H1 (cell line): ENCODE measurements around the gene ZNF562. TPM values are rescaled to one million over a fixed set of nuclear protein-coding genes. Genes with fewer than 3 reads are reported as not detected.

ENCODE experiments used
- CTCF ChIA-PET: fragments of 300-600 bp; sonication (Branson Sonifier 250); formaldehyde crosslinking; loops from one replicate; lab custom pipeline; 2021; ENCODE audit not compliant: partially characterized antibody; lab: Charles Lee
- POLR2A ChIA-PET: fragments of 300-600 bp; sonication (Branson Sonifier 250); formaldehyde crosslinking; loops from one replicate; lab custom pipeline; 2021; ENCODE audit warnings: inconsistent platforms; ENCODE audit not compliant: partially characterized antibody; lab: Charles Lee
- DNase-seq, 2 experiments: peaks; one replicate each; pipeline versions ENCODE4 v3.0.0 to v3.0.0-alpha.2; 2010 to 2022; ENCODE audit warnings: low spot score in 2 of 2, low read depth in 1 of 2, mixed read lengths in 1 of 2
- FAIRE-seq: peaks from 2 replicates; lab custom pipeline; 2011; peaks lifted over from hg19 to GRCh38; lab: Jason Lieb, UNC
- H2AFZ ChIP-seq: 2 replicates; pipeline ENCODE4 v1.8.1; 2012; ENCODE audit warnings: low read length, inconsistent platforms
- H2AK5ac ChIP-seq: 2 replicates; pipeline ENCODE4 v1.6.1; 2013; ENCODE audit warnings: low read depth, low read length
- H2BK120ac ChIP-seq: replicated peaks from 2 replicates; pipeline ENCODE3; 2013; ENCODE audit warnings: low read depth, low read length, inconsistent platforms
- H2BK12ac ChIP-seq: 2 replicates; pipeline ENCODE4 v1.6.1; 2013; ENCODE audit warnings: low read depth, low read length
- H2BK15ac ChIP-seq: 2 replicates; pipeline ENCODE4 v1.6.1; 2013; ENCODE audit warnings: low read length
- H2BK20ac ChIP-seq: 2 replicates; pipeline ENCODE4 v1.6.1; 2013; ENCODE audit warnings: low read length
- H2BK5ac ChIP-seq: 2 replicates; pipeline ENCODE4 v1.6.1; 2013; ENCODE audit warnings: low read depth, low read length
- H3K14ac ChIP-seq: 2 replicates; pipeline ENCODE4 v1.6.1; 2013; ENCODE audit warnings: inconsistent platforms; ENCODE audit not compliant: insufficient read length
- H3K18ac ChIP-seq: 2 replicates; pipeline ENCODE4 v1.6.1; 2013; ENCODE audit warnings: low read length; ENCODE audit errors: extremely low read depth
- H3K23ac ChIP-seq: 2 replicates; pipeline ENCODE4 v1.6.1; 2013; ENCODE audit warnings: inconsistent platforms; ENCODE audit not compliant: insufficient read length
- H3K23me2 ChIP-seq: 2 replicates; pipeline ENCODE4 v1.6.1; 2013; ENCODE audit warnings: low read depth, low read length
- H3K27ac ChIP-seq: 2 replicates; pipeline ENCODE4 v1.6.1; 2011; ENCODE audit warnings: low read depth, low read length, inconsistent platforms
- H3K27me3 ChIP-seq, 4 experiments: replicated peaks in 1 of 4; 1 replicate in 1 of 4; 2 replicates in 3 of 4; pipeline versions ENCODE4 v1.6.1 to v1.8.1; 2011 to 2013; ENCODE audit warnings: low read length in 3 of 4, mild to moderate bottlenecking in 3 of 4, inconsistent platforms in 2 of 4, mixed read lengths in 2 of 4, moderate library complexity in 1 of 4; ENCODE audit not compliant: control insufficient read depth in 3 of 4, insufficient read depth in 3 of 4; ENCODE audit errors: extremely low read depth in 1 of 4
- H3K36me3 ChIP-seq, 4 experiments: 2 replicates each; pipeline versions ENCODE4 v1.6.1 to v1.8.1; 2011 to 2013; ENCODE audit warnings: mild to moderate bottlenecking in 4 of 4, low read length in 3 of 4, moderate library complexity in 2 of 4, control low read depth in 1 of 4, inconsistent platforms in 1 of 4; ENCODE audit not compliant: insufficient read depth in 4 of 4, control insufficient read depth in 2 of 4
- H3K4ac ChIP-seq: replicated peaks from 2 replicates; pipeline ENCODE3; 2013; ENCODE audit warnings: low read length, low read depth, mixed read lengths, inconsistent platforms; ENCODE audit not compliant: insufficient read length
- H3K4me1 ChIP-seq, 4 experiments: replicated peaks in 1 of 4; 1 replicate in 1 of 4; 2 replicates in 3 of 4; pipeline versions ENCODE4 v1.6.1 to v1.8.1; 2011 to 2013; ENCODE audit warnings: low read length in 3 of 4, inconsistent platforms in 2 of 4, mixed read lengths in 1 of 4; ENCODE audit not compliant: insufficient read depth in 4 of 4, control insufficient read depth in 3 of 4
- H3K4me2 ChIP-seq, 2 experiments: 2 replicates each; pipeline versions ENCODE4 v1.6.1 to v1.8.1; 2011 to 2013; ENCODE audit warnings: low read depth in 2 of 2, low read length in 2 of 2, control low read depth in 1 of 2, inconsistent platforms in 1 of 2, mild to moderate bottlenecking in 1 of 2; ENCODE audit not compliant: insufficient read depth in 1 of 2
- H3K4me3 ChIP-seq, 4 experiments: fragments of 200-600, 300-600 bp in 1 of 4; sonication (generic), shearing (Covaris generic), sonication (Bioruptor Twin) in 1 of 4; 2 replicates each; pipeline versions ENCODE4 v1.5.1 to v1.8.1; 2011 to 2016; ENCODE audit warnings: low read length in 4 of 4, low read depth in 3 of 4, control low read depth in 2 of 4, inconsistent platforms in 2 of 4, mild to moderate bottlenecking in 2 of 4, mixed read lengths in 1 of 4, moderate library complexity in 1 of 4; ENCODE audit not compliant: insufficient read depth in 2 of 4; ENCODE audit errors: extremely low read depth in 1 of 4
- H3K56ac ChIP-seq: replicated peaks from 2 replicates; pipeline ENCODE3; 2013; ENCODE audit warnings: low read depth, mild to moderate bottlenecking, mixed read lengths, low read length, inconsistent platforms; ENCODE audit not compliant: insufficient read length
- H3K79me1 ChIP-seq: 2 replicates; pipeline ENCODE4 v1.6.1; 2013; ENCODE audit warnings: low read depth, low read length, control low read depth
- H3K79me2 ChIP-seq, 2 experiments: 2 replicates each; pipeline versions ENCODE4 v1.6.1 to v1.8.1; 2012 to 2013; ENCODE audit warnings: low read length in 2 of 2, mild to moderate bottlenecking in 2 of 2, inconsistent platforms in 1 of 2; ENCODE audit not compliant: insufficient read depth in 2 of 2, control insufficient read depth in 1 of 2
- H3K9ac ChIP-seq, 4 experiments: replicated peaks in 1 of 4; 1 replicate in 1 of 4; 2 replicates in 3 of 4; pipeline versions ENCODE4 v1.6.1 to v1.8.1; 2011 to 2013; ENCODE audit warnings: low read depth in 3 of 4, low read length in 3 of 4, control low read depth in 2 of 4, mild to moderate bottlenecking in 2 of 4, moderate library complexity in 2 of 4, inconsistent platforms in 1 of 4; ENCODE audit errors: extremely low read depth in 1 of 4
- H3K9me3 ChIP-seq, 2 experiments: 2 replicates each; pipeline versions ENCODE4 v1.6.1 to v1.8.1; 2012 to 2013; ENCODE audit warnings: mild to moderate bottlenecking in 2 of 2, moderate library complexity in 2 of 2, control low read depth in 1 of 2, inconsistent platforms in 1 of 2, low read depth in 1 of 2, low read length in 1 of 2, mixed read lengths in 1 of 2; ENCODE audit not compliant: insufficient read depth in 2 of 2
- H4K20me1 ChIP-seq, 2 experiments: replicated peaks in 1 of 2; 2 replicates each; pipeline versions ENCODE3 to v1.8.1; 2011 to 2013; ENCODE audit warnings: inconsistent platforms in 2 of 2, low read length in 2 of 2, mild to moderate bottlenecking in 1 of 2; ENCODE audit not compliant: insufficient read depth in 2 of 2, control insufficient read depth in 1 of 2
- H4K5ac ChIP-seq: 2 replicates; pipeline ENCODE4 v1.6.1; 2013; ENCODE audit warnings: low read length, low read depth, mixed read lengths, inconsistent platforms; ENCODE audit not compliant: insufficient read length
- H4K8ac ChIP-seq: 2 replicates; pipeline ENCODE4 v1.8.0; 2013; ENCODE audit warnings: mild to moderate bottlenecking, moderate library complexity, low read length, inconsistent platforms; ENCODE audit not compliant: insufficient read depth; ENCODE audit errors: extremely low read depth
- H4K91ac ChIP-seq: replicated peaks from 2 replicates; pipeline ENCODE3; 2013; ENCODE audit warnings: low read length, mixed read lengths, inconsistent platforms; ENCODE audit not compliant: insufficient read length
- CTCF ChIP-seq, 3 experiments: IDR thresholded peaks; 1 replicate in 2 of 3; 2 replicates in 1 of 3; pipeline versions ENCODE4 v1.5.1 to v1.6.1; 2011; ENCODE audit warnings: low read length in 3 of 3, mild to moderate bottlenecking in 3 of 3, inconsistent platforms in 2 of 3, low read depth in 1 of 3, moderate library complexity in 1 of 3; ENCODE audit not compliant: insufficient read depth in 1 of 3; ENCODE audit errors: control extremely low read depth in 1 of 3
- GABPA ChIP-seq: IDR thresholded peaks from 2 replicates; pipeline ENCODE4 v1.6.1; 2011; ENCODE audit warnings: mild to moderate bottlenecking, low read length, moderate library complexity, borderline replicate concordance; ENCODE audit not compliant: insufficient read depth
- RAD21 ChIP-seq, 2 experiments: IDR thresholded peaks in 1 of 2; conservative IDR thresholded peaks in 1 of 2; 2 replicates each; pipeline ENCODE4 v1.6.1; 2011; ENCODE audit warnings: low read depth in 2 of 2, low read length in 2 of 2, improper control_type of control experiment in 1 of 2, inconsistent platforms in 1 of 2, mild to moderate bottlenecking in 1 of 2, moderate library complexity in 1 of 2
- WGBS, 2 experiments: shearing (Covaris generic) in 1 of 2; methylation state at CpG; one replicate each; pipeline versions ENCODE4 v1.1.6 to v1.1.7; 2013 to 2015; ENCODE audit warnings: low lambda C conversion rate in 2 of 2, mixed read lengths in 2 of 2, inconsistent platforms in 1 of 2, low coverage in 1 of 2, missing lambda C conversion rate in 1 of 2; ENCODE audit not compliant: insufficient replicate concordance in 2 of 2, insufficient coverage in 1 of 2, insufficient read length in 1 of 2; ENCODE audit errors: extremely low coverage in 1 of 2, missing lambda C conversion rate in 1 of 2; 5-methylcytosine and 5-hydroxymethylcytosine counted together
- polyA plus RNA-seq, 7 experiments: library from polyadenylated mRNA; depleted of rRNA in 3 of 7; stranded (reverse) in 5 of 7; unstranded in 2 of 7; fragments of >200 nt in 5 of 7; fragments of 200-250 nt in 2 of 7; gene quantifications; 1 replicate in 5 of 7; 2 replicates in 1 of 7; 4 replicates in 1 of 7; pipeline versions ENCODE4 v1.2.1 to v1.2.3, GENCODE V29; 2011 to 2013; ENCODE audit warnings: missing spikeins in 2 of 7, mixed read lengths in 2 of 7
- total RNA-seq: library from RNA; stranded (reverse); fragmentation: NEBNext Ultra II Directional; extraction: Animal tissue kit (Norgen Biotek cat#: 25700); gene quantifications from 2 replicates; pipeline ENCODE4 v1.2.1, GENCODE V29; 2021

ZNF562 gene
- total and polyA plus RNA-seq, 2 of the 8 experiments (the other 6 are each of a cell fraction or from before 2014, with no cell fraction given): 0.12 to 2.5 TPM

- WGBS, 2 experiments: 63% methylated on average over 1 of the region's 1 CpG; no CpG with 5 or more reads in 1 of the 2 experiments
- Histone ChIP-seq H3K23ac (no peak overlapping the region), H4K5ac (no peak overlapping the region), H3K4me1 (peaks cover 0 to 7% (median 0%) of the 10 kb centered on the region in 4 experiments; a peak in 2 of 7 replicates), H4K8ac (no peak overlapping the region), H3K27me3 (no peaks in the 10 kb centered on the region), H3K14ac (no peak overlapping the region), H3K9ac (no peak overlapping the region), H2BK120ac (no peak overlapping the region), H3K4me2 (no peak overlapping the region), H3K4me3 (no peak overlapping the region), H3K79me1 (no peaks in the 10 kb centered on the region), H2AK5ac (no peak overlapping the region), H3K36me3 (peaks cover 0 to 33% (median 11%) of the 10 kb centered on the region in 4 experiments; a peak in 5 of 8 replicates), H3K4ac (no peak overlapping the region), H3K56ac (no peak overlapping the region), H2BK12ac (no peak overlapping the region; the same call in 1 of the 2 replicates), H4K91ac (no peak overlapping the region), H3K79me2 (no peaks in the 10 kb centered on the region), H3K18ac (no peak overlapping the region), H3K27ac (no peak overlapping the region), H3K9me3 (peaks cover 15% of the 10 kb centered on the region in 2 experiments), H4K20me1 (no peaks in the 10 kb centered on the region), H2BK5ac (no peak overlapping the region), H2AFZ (no peak overlapping the region), H3K23me2 (no peaks in the 10 kb centered on the region), H2BK20ac (no peak overlapping the region), H2BK15ac (no peak overlapping the region)
- FAIRE-seq (no peak), DNase-seq (no peak)
- peak in 1 of 3 experiments; percentile 15; a peak in 1 of 4 replicates for TF ChIP-seq CTCF (IDR thresholded peaks at IDR 0.05; ENCODE audit: control extremely low read depth in 1 of 3, insufficient read depth in 1 of 3, low read depth in 1 of 3, low read length in 3 of 3)
- TF ChIP-seq GABPA: no peak
- TF ChIP-seq RAD21 (IDR thresholded peaks at IDR 0.05 in 1 of 2, conservative IDR thresholded peaks at IDR 0.05 in 1 of 2; ENCODE audit: low read depth in 2 of 2, low read length in 2 of 2): peak; percentile 47 to 58
- CTCF ChIA-PET: interaction anchor here (0.6 to 2.1 kb wide), 4 partner anchors 13 to 150 kb away, joined by 3 to 5 read pairs (median 3); no protein-coding TSS in a partner anchor
- POLR2A ChIA-PET: interaction anchor here (0.6 to 1.7 kb wide), 2 partner anchors 15 to 138 kb away, joined by 3 to 5 read pairs; no protein-coding TSS in a partner anchor
Measured at GRCh38 chr19:9645472-9645871, 29.4 kb downstream of the ZNF562 start.
